Loucy (cell line): ENCODE measurements around the gene PRDM2.

Source experiments
- CTCF ChIP-seq: fragments of 200-600 bp; sonication (generic); conservative IDR thresholded peaks from 2 replicates; pipeline ENCODE4 v1.5.1; 2014; ENCODE audit warnings: mild to moderate bottlenecking, antibody characterized with exemption, low read length
- EZH2phosphoT487 ChIP-seq: fragments of 200-600 bp; IDR thresholded peaks from 2 replicates; pipeline ENCODE4 v1.6.1; 2018; ENCODE audit warnings: antibody characterized with exemption, mild to moderate bottlenecking, moderate library complexity, borderline replicate concordance

DNA sequence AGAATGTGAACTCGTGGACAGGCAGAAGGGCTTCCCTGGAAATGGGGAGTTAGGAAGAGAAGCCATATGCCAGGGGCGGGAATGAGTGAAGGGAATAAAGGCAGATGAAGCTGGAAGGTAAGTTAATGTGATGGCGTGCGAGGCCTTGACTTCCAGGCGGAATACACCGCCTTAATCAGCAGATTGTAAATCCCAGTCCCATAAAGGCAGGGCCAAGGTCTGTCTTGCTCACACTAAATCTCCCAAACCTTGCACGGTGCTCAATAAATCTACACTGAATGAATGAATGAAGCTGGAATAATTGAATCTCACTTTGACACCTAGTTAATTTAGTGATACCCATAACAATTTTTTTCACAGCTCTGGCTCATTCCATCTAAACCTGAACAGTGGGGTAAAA is 16.8 kb upstream of the PRDM2 start:
- no peak for TF ChIP-seq CTCF
- TF ChIP-seq EZH2phosphoT487 = no peak
